Right ventricle myocardium inferior (tissue), 1 donor: ENCODE measurements around the gene ZMAT5. TPM values are rescaled to one million over a fixed set of nuclear protein-coding genes. Genes with fewer than 3 reads are reported as not detected.

Experiments
- total RNA-seq: library from RNA; stranded (reverse); fragmentation: NEBNext Ultra II Directional; extraction: Animal tissue kit (Norgen Biotek cat#: 25700); gene quantifications from one replicate; pipeline ENCODE4 v1.2.1, GENCODE V29; 2021
- donor health status: DM: no; HTN: yes; CAD: no; lungs with severe emphysema.

The ZMAT5 gene
- total RNA-seq, 1 donor from 2014 or later: 21.7 TPM

Other genes starting within 250 kb of the ZMAT5 start
- 46.5 TPM for gene THOC5, start 213.2 kb downstream of the ZMAT5 start, total RNA-seq
- gene NIPSNAP1, start 185.9 kb downstream of the ZMAT5 start, total RNA-seq: 15.1 TPM
- 49.0 TPM for gene NF2, start 163.4 kb downstream of the ZMAT5 start, total RNA-seq
- gene CABP7, start 47.0 kb downstream of the ZMAT5 start, total RNA-seq: not detected
- gene UQCR10, start 362 bp upstream of the ZMAT5 start, total RNA-seq: 381 TPM
- 33.8 TPM for gene ASCC2, start 71.3 kb upstream of the ZMAT5 start, total RNA-seq
- 32.3 TPM for gene MTMR3, start 116.2 kb upstream of the ZMAT5 start, total RNA-seq